Measurements from ENCODE around the gene COQ8A.

GRCh38 chr1:226904772-226905171 is 35.3 kb upstream of the COQ8A start:
- no peak for TF ChIP-seq CTCF (IDR thresholded peaks at IDR 0.05)
- no peak for TF ChIP-seq POLR2A (IDR thresholded peaks at IDR 0.05)

Measured in adrenal gland (tissue), 5 donors.